H9 (cell line): Measurements from ENCODE around the gene DMWD. TPM values are rescaled to one million over a fixed set of nuclear protein-coding genes. Genes with fewer than 3 reads are reported as not detected.

Experiments used
- DNase-seq: peaks from one replicate; pipeline ENCODE4 v3.0.0-alpha.2; 2017
- H2AFZ ChIP-seq: one replicate; pipeline ENCODE4 v1.6.1; 2013; ENCODE audit warnings: mild to moderate bottlenecking, low read length, control low read depth, moderate library complexity
- H2AK5ac ChIP-seq: 2 replicates; pipeline ENCODE4 v1.6.1; 2013; ENCODE audit warnings: low read length, control low read depth, mixed read lengths; ENCODE audit not compliant: insufficient read length
- H2BK120ac ChIP-seq: one replicate; pipeline ENCODE4 v1.6.1; 2013; ENCODE audit warnings: low read depth, mild to moderate bottlenecking, low read length, control low read depth, inconsistent platforms; ENCODE audit not compliant: poor library complexity, severe bottlenecking
- H2BK12ac ChIP-seq: 2 replicates; pipeline ENCODE4 v1.6.1; 2013; ENCODE audit warnings: low read length, control low read depth, mixed read lengths, low read depth; ENCODE audit not compliant: insufficient read length
- H2BK15ac ChIP-seq: 2 replicates; pipeline ENCODE4 v1.6.1; 2013; ENCODE audit warnings: low read depth, low read length, control low read depth
- H2BK20ac ChIP-seq: one replicate; pipeline ENCODE4 v1.6.1; 2013; ENCODE audit warnings: low read depth, mild to moderate bottlenecking, low read length, control low read depth, inconsistent platforms; ENCODE audit not compliant: poor library complexity, severe bottlenecking
- H2BK5ac ChIP-seq: 2 replicates; pipeline ENCODE4 v1.6.1; 2013; ENCODE audit warnings: low read length, control low read depth, mixed read lengths; ENCODE audit not compliant: insufficient read length
- H3K14ac ChIP-seq: 2 replicates; pipeline ENCODE4 v1.6.1; 2013; ENCODE audit warnings: low read length, control low read depth; ENCODE audit not compliant: insufficient read depth
- H3K18ac ChIP-seq: 2 replicates; pipeline ENCODE4 v1.6.1; 2013; ENCODE audit warnings: low read depth, mild to moderate bottlenecking, mixed read lengths, low read length, control low read depth; ENCODE audit not compliant: insufficient read length
- H3K23ac ChIP-seq: 2 replicates; pipeline ENCODE4 v1.6.1; 2013; ENCODE audit warnings: low read length, control low read depth, mixed read lengths, low read depth; ENCODE audit not compliant: insufficient read length
- H3K23me2 ChIP-seq: 2 replicates; pipeline ENCODE4 v1.6.1; 2013; ENCODE audit warnings: low read depth, mild to moderate bottlenecking, mixed read lengths, low read length, control low read depth; ENCODE audit not compliant: insufficient read length, poor library complexity, severe bottlenecking
- H3K27ac ChIP-seq: 2 replicates; pipeline ENCODE4 v1.5.1; 2013; ENCODE audit warnings: low read length, control low read depth, mixed read lengths, low read depth; ENCODE audit not compliant: insufficient read length
- H3K27me3 ChIP-seq: 2 replicates; pipeline ENCODE4 v1.6.1; 2013; ENCODE audit warnings: low read length, control low read depth, inconsistent platforms; ENCODE audit not compliant: insufficient read depth
- H3K4ac ChIP-seq: 2 replicates; pipeline ENCODE4 v1.6.1; 2013; ENCODE audit warnings: low read depth, mild to moderate bottlenecking, control low read depth, inconsistent platforms, low read length, moderate library complexity
- H3K4me1 ChIP-seq: 2 replicates; pipeline ENCODE4 v1.6.1; 2013; ENCODE audit warnings: low read length, control low read depth, inconsistent platforms; ENCODE audit not compliant: insufficient read depth
- H3K4me2 ChIP-seq: 2 replicates; pipeline ENCODE4 v1.6.1; 2013; ENCODE audit warnings: low read length, control low read depth, mixed read lengths; ENCODE audit not compliant: insufficient read length, insufficient read depth
- H3K56ac ChIP-seq: 2 replicates; pipeline ENCODE4 v1.6.1; 2013; ENCODE audit warnings: low read depth, mild to moderate bottlenecking, mixed read lengths, low read length, control low read depth; ENCODE audit not compliant: insufficient read length
- H3K79me1 ChIP-seq: 2 replicates; pipeline ENCODE4 v1.6.1; 2013; ENCODE audit warnings: low read depth, mild to moderate bottlenecking, moderate library complexity, low read length, control low read depth, inconsistent platforms; ENCODE audit not compliant: insufficient read depth, poor library complexity, severe bottlenecking
- H3K79me2 ChIP-seq: 2 replicates; pipeline ENCODE4 v1.6.1; 2013; ENCODE audit warnings: low read length, control low read depth, inconsistent platforms; ENCODE audit not compliant: insufficient read depth
- H3K9ac ChIP-seq: 2 replicates; pipeline ENCODE4 v1.6.1; 2013; ENCODE audit warnings: low read length, control low read depth, mixed read lengths; ENCODE audit not compliant: insufficient read length; ENCODE audit errors: extremely low read depth
- H3K9me3 ChIP-seq: one replicate; pipeline ENCODE4 v1.6.1; 2013; ENCODE audit warnings: low read depth, low read length, inconsistent platforms; ENCODE audit not compliant: control insufficient read depth
- H3T11ph ChIP-seq: one replicate; pipeline ENCODE4 v1.6.1; 2013; ENCODE audit warnings: mild to moderate bottlenecking, low read length, control low read depth, inconsistent platforms
- H4K20me1 ChIP-seq: one replicate; pipeline ENCODE4 v1.6.1; 2013; ENCODE audit not compliant: control insufficient read depth, insufficient read length, insufficient read depth
- H4K5ac ChIP-seq: 2 replicates; pipeline ENCODE4 v1.6.1; 2013; ENCODE audit warnings: low read depth, mild to moderate bottlenecking, mixed read lengths, low read length, control low read depth; ENCODE audit not compliant: insufficient read length
- H4K8ac ChIP-seq: replicated peaks from 2 replicates; pipeline ENCODE4 v1.6.1; 2013; ENCODE audit warnings: low read length, control low read depth, mixed read lengths, low read depth; ENCODE audit not compliant: insufficient read length
- H4K91ac ChIP-seq: 2 replicates; pipeline ENCODE4 v1.6.1; 2013; ENCODE audit warnings: low read depth, mild to moderate bottlenecking, moderate library complexity, mixed read lengths, low read length, control low read depth; ENCODE audit not compliant: insufficient read length
- H3K27ac Mint-ChIP-seq, 3 experiments: 2 replicates in 2 of 3; 3 replicates in 1 of 3; pipeline ENCODE4 v1.8.0; 2020 to 2021; ENCODE audit warnings: mixed read lengths in 3 of 3, mild to moderate bottlenecking in 1 of 3, moderate library complexity in 1 of 3
- H3K27me3 Mint-ChIP-seq: 2 replicates; pipeline ENCODE4 v1.8.0; 2021; ENCODE audit warnings: low read depth, mild to moderate bottlenecking, moderate library complexity, mixed read lengths
- H3K36me3 Mint-ChIP-seq, 3 experiments: 2 replicates in 2 of 3; 3 replicates in 1 of 3; pipeline ENCODE4 v1.8.0; 2020 to 2021; ENCODE audit warnings: low read depth in 3 of 3, mixed read lengths in 3 of 3; ENCODE audit not compliant: insufficient read depth in 1 of 3
- H3K4me1 Mint-ChIP-seq, 2 experiments: 2 replicates each; pipeline ENCODE4 v1.8.0; 2020; ENCODE audit warnings: mixed read lengths in 2 of 2
- H3K4me3 Mint-ChIP-seq, 2 experiments: 2 replicates in 1 of 2; 3 replicates in 1 of 2; pipeline ENCODE4 v1.8.0; 2020 to 2021; ENCODE audit warnings: mild to moderate bottlenecking in 2 of 2, mixed read lengths in 2 of 2, moderate library complexity in 1 of 2
- H3K9me3 Mint-ChIP-seq, 2 experiments: 2 replicates in 1 of 2; 3 replicates in 1 of 2; pipeline ENCODE4 v1.8.0; 2020; ENCODE audit warnings: mild to moderate bottlenecking in 2 of 2, mixed read lengths in 2 of 2, moderate library complexity in 1 of 2
- CTCF ChIP-seq: fragments of 200-600 bp; sonication (generic); conservative IDR thresholded peaks from 3 replicates; pipeline ENCODE4 v1.8.0; 2021; ENCODE audit warnings: antibody characterized with exemption, mild to moderate bottlenecking
- WGBS: extraction: QIAGEN DNeasy Blood & Tissue Kit; methylation state at CpG from one replicate; pipeline ENCODE4 v1.1.7; 2013; ENCODE audit warnings: missing lambda C conversion rate, low lambda C conversion rate, mixed read lengths; ENCODE audit not compliant: insufficient read length; ENCODE audit errors: extremely low coverage; 5-methylcytosine and 5-hydroxymethylcytosine counted together
- total RNA-seq: library from RNA; stranded (reverse); gene quantifications from 2 replicates; pipeline ENCODE4 v1.2.1, GENCODE V29; 2021

Gene DMWD
- total RNA-seq, 1 experiment from 2014 or later = 75.1 TPM

DNA sequence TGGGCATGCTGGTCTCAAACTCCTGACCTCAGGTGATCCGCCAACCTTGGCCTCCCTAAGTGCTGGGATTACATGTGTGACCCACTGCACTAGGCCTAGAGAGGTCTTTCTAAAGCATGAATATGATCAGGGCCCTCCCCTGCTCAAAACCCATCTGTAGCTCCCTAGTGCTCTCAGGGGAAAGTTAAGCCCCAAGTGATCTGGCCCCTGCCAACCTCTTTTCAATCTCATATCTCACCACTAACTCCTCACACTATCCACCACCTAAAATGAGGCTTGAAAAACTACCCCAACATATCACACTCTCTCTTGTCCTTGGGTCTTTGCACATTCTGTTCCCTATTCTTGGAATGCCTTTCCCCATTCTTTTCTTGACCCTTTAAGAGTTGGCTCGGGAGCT lies 2.0 kb upstream of the DMWD start:
- no peaks in the 10 kb centered on the region for H3K27me3 ChIP-seq
- no peak overlapping the region for H2BK120ac ChIP-seq
- H2BK20ac ChIP-seq = no peak overlapping the region
- no peak overlapping the region for H3K4ac ChIP-seq
- peaks cover 8% of the 10 kb centered on the region for H3K79me1 ChIP-seq
- no peak overlapping the region for H3K56ac ChIP-seq
- H3K27ac ChIP-seq = no peak overlapping the region
- no peak overlapping the region for H4K91ac ChIP-seq
- no peak for TF ChIP-seq CTCF
- H3K4me2 ChIP-seq = no peak overlapping the region
- no peak overlapping the region for H3K14ac ChIP-seq
- no peak overlapping the region for H2AK5ac ChIP-seq
- no peak overlapping the region for H3K9ac ChIP-seq
- H3K79me2 ChIP-seq = 0 out of 2 replicates have a peak, but pooled peaks cover 3% of the 10 kb centered on the region
- no peak overlapping the region for H3T11ph ChIP-seq
- H3K18ac ChIP-seq = no peak overlapping the region
- H3K9me3 ChIP-seq = no peaks in the 10 kb centered on the region
- H3K23me2 ChIP-seq = peaks cover 7% of the 10 kb centered on the region
- no CpG with 5 or more reads among the region's 2 CpGs for WGBS
- 0 out of 2 replicates have a peak, but pooled peaks cover 3% of the 10 kb centered on the region for H3K4me1 ChIP-seq
- no peak overlapping the region for H4K5ac ChIP-seq
- no peaks in the 10 kb centered on the region for H4K20me1 ChIP-seq
- H2BK15ac ChIP-seq = no peak overlapping the region
- H2AFZ ChIP-seq = no peak overlapping the region
- no peak overlapping the region for H3K23ac ChIP-seq
- Mint-ChIP-seq H3K36me3 (peaks cover 3 to 12% (median 12%) of the 10 kb centered on the region in 3 experiments), H3K27me3 (peaks cover 25% of the 10 kb centered on the region), H3K4me3 (no peak overlapping the region), H3K27ac (no peak overlapping the region), H3K4me1 (peaks cover 25 to 32% of the 10 kb centered on the region in 2 experiments), H3K9me3 (peaks cover 0 to 2% of the 10 kb centered on the region in 2 experiments; a peak in 1 of 5 replicates)
- H4K8ac ChIP-seq = no peak overlapping the region
- DNase-seq = no peak
- H2BK5ac ChIP-seq = no peak overlapping the region
- H2BK12ac ChIP-seq = no peak overlapping the region
